ENCODE data around the gene PCED1A.

The PCED1A gene

DNA sequence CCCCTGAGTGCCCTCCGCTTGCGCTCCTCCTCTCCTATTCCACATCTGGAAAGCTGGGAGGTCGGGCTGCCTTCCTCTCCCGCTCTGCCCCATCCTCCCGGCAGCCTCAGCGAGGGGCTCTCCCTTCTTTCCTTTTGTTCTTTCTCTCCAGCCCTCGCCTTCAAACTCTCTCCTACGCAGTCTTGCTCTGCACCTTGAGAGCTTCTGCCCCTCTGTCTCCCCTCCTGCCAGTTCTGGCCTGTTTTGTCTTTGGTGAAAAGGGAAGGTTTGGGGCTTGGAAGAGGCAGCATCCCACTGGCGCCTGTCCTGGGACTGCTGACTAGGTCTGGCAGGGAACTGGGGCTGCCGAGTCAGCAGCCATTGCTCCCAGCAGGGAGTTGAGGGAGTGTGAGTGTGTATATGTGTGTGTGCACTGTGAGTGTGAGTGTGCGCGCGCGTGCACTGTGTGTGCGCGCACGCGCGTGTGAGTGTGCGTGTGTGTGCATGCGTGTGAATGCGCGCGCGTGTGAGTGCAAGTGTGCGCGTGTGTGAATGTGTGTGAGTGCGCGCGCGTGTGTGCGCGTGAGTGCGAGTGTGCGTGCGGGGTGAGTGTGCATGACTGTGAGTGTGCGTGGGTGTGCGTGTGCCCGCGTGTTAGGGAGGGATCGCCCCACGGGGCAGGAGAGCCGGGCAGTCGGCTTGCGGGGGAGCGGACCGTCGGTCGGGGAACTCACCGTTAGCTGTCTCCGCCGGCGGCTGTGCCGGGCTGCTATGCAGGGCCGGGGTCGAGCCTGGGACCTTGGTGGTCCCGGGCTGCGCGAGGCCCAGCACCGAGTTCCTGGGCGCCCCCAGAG, 40.6 kb downstream of the PCED1A start:
- H3K9ac ChIP-seq (ENCODE audit: low read length), result no peak overlapping the region
- H3K4me3 ChIP-seq (ENCODE audit: low read depth, low read length, poor library complexity, severe bottlenecking), result no peak overlapping the region
- H3K9me3 ChIP-seq (ENCODE audit: low read length), result no peaks in the 10 kb centered on the region
- no peak overlapping the region for H3K27ac ChIP-seq (ENCODE audit: low read depth, low read length, poor library complexity, severe bottlenecking)
- H3K27me3 ChIP-seq (ENCODE audit: insufficient read depth, low read length), result peaks cover 6% of the 10 kb centered on the region; the same call in 1 of the 2 replicates
- no peaks in the 10 kb centered on the region for H4K20me1 ChIP-seq (ENCODE audit: insufficient read depth, low read length)
- H3K9me2 ChIP-seq (ENCODE audit: low read depth, low read length), result no peaks in the 10 kb centered on the region
- no peak overlapping the region for H3K4me2 ChIP-seq (ENCODE audit: low read length)
- TF ChIP-seq EZH2 (IDR thresholded peaks at IDR 0.05; ENCODE audit: borderline replicate concordance, low read length), result no peak
- TF ChIP-seq, protein P1, sequence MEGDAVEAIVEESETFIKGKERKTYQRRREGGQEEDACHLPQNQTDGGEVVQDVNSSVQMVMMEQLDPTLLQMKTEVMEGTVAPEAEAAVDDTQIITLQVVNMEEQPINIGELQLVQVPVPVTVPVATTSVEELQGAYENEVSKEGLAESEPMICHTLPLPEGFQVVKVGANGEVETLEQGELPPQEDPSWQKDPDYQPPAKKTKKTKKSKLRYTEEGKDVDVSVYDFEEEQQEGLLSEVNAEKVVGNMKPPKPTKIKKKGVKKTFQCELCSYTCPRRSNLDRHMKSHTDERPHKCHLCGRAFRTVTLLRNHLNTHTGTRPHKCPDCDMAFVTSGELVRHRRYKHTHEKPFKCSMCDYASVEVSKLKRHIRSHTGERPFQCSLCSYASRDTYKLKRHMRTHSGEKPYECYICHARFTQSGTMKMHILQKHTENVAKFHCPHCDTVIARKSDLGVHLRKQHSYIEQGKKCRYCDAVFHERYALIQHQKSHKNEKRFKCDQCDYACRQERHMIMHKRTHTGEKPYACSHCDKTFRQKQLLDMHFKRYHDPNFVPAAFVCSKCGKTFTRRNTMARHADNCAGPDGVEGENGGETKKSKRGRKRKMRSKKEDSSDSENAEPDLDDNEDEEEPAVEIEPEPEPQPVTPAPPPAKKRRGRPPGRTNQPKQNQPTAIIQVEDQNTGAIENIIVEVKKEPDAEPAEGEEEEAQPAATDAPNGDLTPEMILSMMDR (IDR thresholded peaks at IDR 0.05; ENCODE audit: low read length), result no peak
- no peaks in the 10 kb centered on the region for H3K4me1 ChIP-seq (ENCODE audit: insufficient read depth, low read length, severe bottlenecking)
- no peak overlapping the region for H2AFZ ChIP-seq (ENCODE audit: low read length)
- no peaks in the 10 kb centered on the region for H3K36me3 ChIP-seq (ENCODE audit: insufficient read depth, low read length)
- no peaks in the 10 kb centered on the region for H3F3A ChIP-seq (ENCODE audit: insufficient read depth, low read length)
- no peaks in the 10 kb centered on the region for H3K79me2 ChIP-seq (ENCODE audit: insufficient read depth, low read length)

DNA sequence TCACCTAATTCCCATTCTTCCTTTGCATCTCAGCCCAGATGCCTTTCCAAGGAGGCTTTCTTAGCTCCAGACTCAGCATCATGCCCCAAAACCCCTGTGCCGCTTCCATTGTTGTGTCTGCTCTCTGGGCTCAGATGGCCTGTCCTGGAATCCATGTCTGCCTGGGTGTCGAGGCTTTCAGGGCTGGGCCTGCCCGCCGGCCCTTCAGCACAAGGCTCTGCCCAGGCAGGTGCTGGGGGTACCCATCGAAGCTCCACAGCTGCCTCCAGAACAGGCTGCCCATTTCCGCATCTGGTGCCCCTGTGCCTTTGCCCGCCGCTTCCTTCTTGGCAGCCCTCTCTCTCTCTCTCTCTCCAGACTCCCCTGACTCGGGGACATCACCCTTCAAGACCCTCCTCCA, 41.2 kb downstream of the PCED1A start:
- H3K9me2 ChIP-seq (ENCODE audit: low read depth, low read length), result no peaks in the 10 kb centered on the region
- H3K4me3 ChIP-seq (ENCODE audit: low read depth, low read length, poor library complexity, severe bottlenecking), result no peak overlapping the region
- no peaks in the 10 kb centered on the region for H3F3A ChIP-seq (ENCODE audit: insufficient read depth, low read length)
- H2AFZ ChIP-seq (ENCODE audit: low read length), result no peak overlapping the region
- H3K4me1 ChIP-seq (ENCODE audit: insufficient read depth, low read length, severe bottlenecking), result no peaks in the 10 kb centered on the region
- no peaks in the 10 kb centered on the region for H4K20me1 ChIP-seq (ENCODE audit: insufficient read depth, low read length)
- no peak overlapping the region for H3K9ac ChIP-seq (ENCODE audit: low read length)
- no peak for TF ChIP-seq EZH2 (IDR thresholded peaks at IDR 0.05; ENCODE audit: borderline replicate concordance, low read length)
- TF ChIP-seq, protein P1 (IDR thresholded peaks at IDR 0.05; ENCODE audit: low read length), result no peak
- peaks cover 9% of the 10 kb centered on the region; the same call in 1 of the 2 replicates for H3K27me3 ChIP-seq (ENCODE audit: insufficient read depth, low read length)
- H3K27ac ChIP-seq (ENCODE audit: low read depth, low read length, poor library complexity, severe bottlenecking), result no peak overlapping the region
- no peaks in the 10 kb centered on the region for H3K79me2 ChIP-seq (ENCODE audit: insufficient read depth, low read length)
- no peak overlapping the region for H3K4me2 ChIP-seq (ENCODE audit: low read length)
- H3K36me3 ChIP-seq (ENCODE audit: insufficient read depth, low read length), result no peaks in the 10 kb centered on the region
- H3K9me3 ChIP-seq (ENCODE audit: low read length), result no peaks in the 10 kb centered on the region

DNA sequence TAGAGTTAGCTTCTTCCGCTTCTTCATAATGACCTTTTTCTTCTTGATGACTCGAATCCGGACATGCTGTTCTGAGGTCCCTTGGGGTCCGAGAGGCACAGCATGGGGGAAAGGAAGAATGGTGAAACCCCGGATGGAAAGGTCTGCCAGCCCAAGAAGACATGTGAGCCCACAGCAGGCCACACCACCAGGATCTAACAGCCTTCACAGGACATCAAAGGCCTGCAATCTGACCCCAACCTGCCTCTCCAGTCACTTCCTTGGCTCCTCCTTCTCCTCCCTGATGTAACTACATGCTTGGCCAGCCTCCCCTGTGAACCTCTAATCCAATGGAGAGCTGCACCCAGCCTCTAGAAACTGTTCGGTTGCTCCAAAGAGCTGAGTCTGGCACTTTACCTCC, 41.6 kb downstream of the PCED1A start:
- Histone ChIP-seq H3K27me3 (ENCODE audit: insufficient read depth, low read length) (peaks cover 9% of the 10 kb centered on the region; the same call in 1 of the 2 replicates), H3K4me3 (ENCODE audit: low read depth, low read length, poor library complexity, severe bottlenecking) (no peak overlapping the region), H3F3A (ENCODE audit: insufficient read depth, low read length) (no peaks in the 10 kb centered on the region), H3K4me1 (ENCODE audit: insufficient read depth, low read length, severe bottlenecking) (no peaks in the 10 kb centered on the region), H3K9me3 (ENCODE audit: low read length) (no peaks in the 10 kb centered on the region), H3K9ac (ENCODE audit: low read length) (no peak overlapping the region), H3K79me2 (ENCODE audit: insufficient read depth, low read length) (no peaks in the 10 kb centered on the region), H3K9me2 (ENCODE audit: low read depth, low read length) (no peaks in the 10 kb centered on the region), H2AFZ (ENCODE audit: low read length) (no peak overlapping the region), H3K4me2 (ENCODE audit: low read length) (no peak overlapping the region; the same call in 1 of the 2 replicates), H3K27ac (ENCODE audit: low read depth, low read length, poor library complexity, severe bottlenecking) (no peak overlapping the region), H4K20me1 (ENCODE audit: insufficient read depth, low read length) (no peaks in the 10 kb centered on the region), H3K36me3 (ENCODE audit: insufficient read depth, low read length) (no peaks in the 10 kb centered on the region)
- TF ChIP-seq, protein P1 (IDR thresholded peaks at IDR 0.05; ENCODE audit: low read length), result no peak
- TF ChIP-seq EZH2 (IDR thresholded peaks at IDR 0.05; ENCODE audit: borderline replicate concordance, low read length), result no peak

Measured in OCI-LY1 (cell line).